ENCODE measurements around the gene AP1G1. TPM values are rescaled to one million over a fixed set of nuclear protein-coding genes. Genes with fewer than 3 reads are reported as not detected.
"Not testable (repeated sequence)": the region's sequence is repeated elsewhere in the genome, so short reads cannot be mapped to it uniquely, and the experiment has no call there.

The AP1G1 gene
- polyA plus RNA-seq, 1 donor (not counting 4 experiments of a cell fraction or from before 2014, with no cell fraction given), result 62.5 TPM

DNA sequence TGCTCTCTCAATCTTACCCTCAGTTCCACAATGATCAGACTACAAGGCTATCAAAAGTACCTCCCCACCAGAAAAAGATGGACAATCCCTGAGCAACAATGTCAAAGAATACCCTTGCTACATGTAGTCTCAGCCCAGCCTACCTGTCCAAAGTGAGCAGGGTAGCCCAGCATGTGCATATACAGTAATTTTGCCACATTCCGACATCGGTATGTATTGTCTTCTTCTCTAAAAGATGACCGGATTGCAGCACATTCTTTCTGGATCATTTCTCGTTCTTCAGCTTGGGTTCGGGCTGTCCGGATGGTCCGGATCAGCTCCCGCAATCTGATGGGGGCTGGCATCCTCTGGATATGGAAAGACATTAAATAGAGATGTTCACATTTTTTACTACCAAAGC lies 19.5 kb downstream of the AP1G1 start:
- Histone ChIP-seq H3K36me3 (ENCODE audit: control insufficient read depth in 2 of 2, extremely low read depth in 1 of 2, insufficient read depth in 2 of 2, low read length in 2 of 2) (peaks cover 11 to 15% of the 10 kb centered on the region in 2 experiments), H3K4me3 (ENCODE audit: control insufficient read depth in 2 of 3, extremely low read depth in 1 of 3, insufficient read depth in 2 of 3, low read depth in 1 of 3, low read length in 3 of 3) (no peak overlapping the region), H2AFZ (ENCODE audit: control insufficient read depth, low read length) (no peak overlapping the region), H3K9me1 (ENCODE audit: control insufficient read depth, extremely low read depth, insufficient read depth, low read length) (no peaks in the 10 kb centered on the region), H3K9ac (ENCODE audit: control insufficient read depth, extremely low read depth, insufficient read depth, low read length) (no peak overlapping the region), H3K4me2 (ENCODE audit: control insufficient read depth, extremely low read depth, insufficient read depth, low read depth, low read length) (no peak overlapping the region), H3K4me1 (ENCODE audit: control insufficient read depth, extremely low read depth, insufficient read depth, low read length) (no peaks in the 10 kb centered on the region), H3K9me3 (ENCODE audit: control insufficient read depth, low read depth, low read length) (no peaks in the 10 kb centered on the region), H3K79me2 (ENCODE audit: control insufficient read depth, insufficient read depth, low read length) (peaks cover 78% of the 10 kb centered on the region), H3K27me3 (ENCODE audit: control insufficient read depth, extremely low read depth, insufficient read depth, low read length) (no peaks in the 10 kb centered on the region), H3K27ac (ENCODE audit: control insufficient read depth, insufficient read depth, low read length) (no peak overlapping the region), H4K20me1 (ENCODE audit: control insufficient read depth, extremely low read depth, insufficient read depth, low read length) (peaks cover 2% of the 10 kb centered on the region)
- no peak for DNase-seq (ENCODE audit: low read depth, low spot score)
- FAIRE-seq, result no peak
- dilution Hi-C loops (cut with MboI; ENCODE audit: extremely low pct_ligation_motif_present, low sequenced_read_pairs), result no loop called here
- TF ChIP-seq EZH2 (IDR thresholded peaks at IDR 0.05; ENCODE audit: low read length) (no peak), CTCF (optimal IDR thresholded peaks at IDR 0.05 in 1 of 3, IDR thresholded peaks at IDR 0.05 in 1 of 3, conservative IDR thresholded peaks at IDR 0.05 in 1 of 3; ENCODE audit: extremely low read depth in 1 of 3, insufficient read depth in 2 of 3, low read length in 3 of 3) (no peak)

DNA sequence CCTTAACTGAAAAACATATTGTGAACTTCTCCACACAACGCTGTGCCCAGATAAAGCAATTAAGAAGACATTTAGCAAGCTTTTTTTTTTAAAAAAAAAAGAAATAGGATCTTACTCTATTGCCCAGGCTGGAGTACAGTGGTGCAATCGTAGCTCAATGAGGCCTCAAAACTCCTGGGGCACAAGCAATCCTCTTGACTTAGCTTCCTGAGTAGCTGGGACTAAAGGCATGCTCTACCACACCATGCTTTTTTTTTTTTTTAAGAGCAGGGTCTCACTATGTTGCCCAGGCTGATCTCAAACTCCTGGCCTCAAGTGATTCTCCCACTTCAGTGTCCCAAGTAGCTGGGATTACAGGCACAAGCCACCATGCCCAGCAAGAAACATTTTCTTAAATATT lies 20.1 kb downstream of the AP1G1 start:
- TF ChIP-seq CTCF (optimal IDR thresholded peaks at IDR 0.05 in 1 of 3, IDR thresholded peaks at IDR 0.05 in 1 of 3, conservative IDR thresholded peaks at IDR 0.05 in 1 of 3; ENCODE audit: extremely low read depth in 1 of 3, insufficient read depth in 2 of 3, low read length in 3 of 3) (no peak), EZH2 (IDR thresholded peaks at IDR 0.05; ENCODE audit: low read length) (no peak)
- FAIRE-seq, result no peak

DNA sequence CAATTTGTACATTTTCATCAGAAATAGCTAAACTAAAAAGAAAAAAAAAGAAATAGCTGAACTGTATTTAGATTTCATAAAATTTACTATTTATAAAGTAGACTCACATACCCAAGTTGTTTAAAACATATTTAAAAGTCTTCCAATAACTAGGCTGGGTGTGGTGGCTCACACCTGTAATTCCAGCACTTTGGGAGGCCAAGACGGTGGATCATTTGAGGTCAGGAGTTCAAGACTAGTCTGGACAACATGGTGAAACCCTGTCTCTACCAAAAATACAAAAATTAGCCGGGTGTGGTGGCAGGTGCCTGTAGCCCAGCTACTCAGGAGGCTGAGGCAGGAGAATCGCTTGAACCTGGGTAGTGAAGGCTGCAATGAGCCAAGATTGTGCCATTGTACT lies 23.5 kb downstream of the AP1G1 start:
- H3K27ac ChIP-seq (ENCODE audit: control insufficient read depth, insufficient read depth, low read length); H4K20me1 ChIP-seq (ENCODE audit: control insufficient read depth, extremely low read depth, insufficient read depth, low read length); DNase-seq (ENCODE audit: low read depth, low spot score); H3K4me3 ChIP-seq (ENCODE audit: control insufficient read depth in 2 of 3, extremely low read depth in 1 of 3, insufficient read depth in 2 of 3, low read depth in 1 of 3, low read length in 3 of 3); H3K9me1 ChIP-seq (ENCODE audit: control insufficient read depth, extremely low read depth, insufficient read depth, low read length); H3K27me3 ChIP-seq (ENCODE audit: control insufficient read depth, extremely low read depth, insufficient read depth, low read length); dilution Hi-C loops (cut with MboI; ENCODE audit: extremely low pct_ligation_motif_present, low sequenced_read_pairs); H3K9ac ChIP-seq (ENCODE audit: control insufficient read depth, extremely low read depth, insufficient read depth, low read length); FAIRE-seq; H3K9me3 ChIP-seq (ENCODE audit: control insufficient read depth, low read depth, low read length); H2AFZ ChIP-seq (ENCODE audit: control insufficient read depth, low read length); H3K4me1 ChIP-seq (ENCODE audit: control insufficient read depth, extremely low read depth, insufficient read depth, low read length); H3K4me2 ChIP-seq (ENCODE audit: control insufficient read depth, extremely low read depth, insufficient read depth, low read depth, low read length): not testable (repeated sequence)
- Histone ChIP-seq H3K79me2 (ENCODE audit: control insufficient read depth, insufficient read depth, low read length) (peaks cover 72% of the 10 kb centered on the region), H3K36me3 (ENCODE audit: control insufficient read depth in 2 of 2, extremely low read depth in 1 of 2, insufficient read depth in 2 of 2, low read length in 2 of 2) (peaks cover 9 to 12% of the 10 kb centered on the region in 2 experiments)

More for the DNA sequence above, 20.1 kb downstream of the AP1G1 start:
- H3K9ac ChIP-seq (ENCODE audit: control insufficient read depth, extremely low read depth, insufficient read depth, low read length), result no peak overlapping the region
- H3K9me1 ChIP-seq (ENCODE audit: control insufficient read depth, extremely low read depth, insufficient read depth, low read length), result no peaks in the 10 kb centered on the region
- no peaks in the 10 kb centered on the region for H3K27me3 ChIP-seq (ENCODE audit: control insufficient read depth, extremely low read depth, insufficient read depth, low read length)
- H3K4me1 ChIP-seq (ENCODE audit: control insufficient read depth, extremely low read depth, insufficient read depth, low read length), result no peaks in the 10 kb centered on the region
- H2AFZ ChIP-seq (ENCODE audit: control insufficient read depth, low read length), result no peak overlapping the region
- no peaks in the 10 kb centered on the region for H3K9me3 ChIP-seq (ENCODE audit: control insufficient read depth, low read depth, low read length)
- H3K4me2 ChIP-seq (ENCODE audit: control insufficient read depth, extremely low read depth, insufficient read depth, low read depth, low read length), result no peak overlapping the region
- dilution Hi-C loops (cut with MboI; ENCODE audit: extremely low pct_ligation_motif_present, low sequenced_read_pairs), result no loop called here
- H3K27ac ChIP-seq (ENCODE audit: control insufficient read depth, insufficient read depth, low read length), result no peak overlapping the region
- H3K79me2 ChIP-seq (ENCODE audit: control insufficient read depth, insufficient read depth, low read length), result peaks cover 77% of the 10 kb centered on the region
- peaks cover 11 to 15% of the 10 kb centered on the region in 2 experiments for H3K36me3 ChIP-seq (ENCODE audit: control insufficient read depth in 2 of 2, extremely low read depth in 1 of 2, insufficient read depth in 2 of 2, low read length in 2 of 2)
- H3K4me3 ChIP-seq (ENCODE audit: control insufficient read depth in 2 of 3, extremely low read depth in 1 of 3, insufficient read depth in 2 of 3, low read depth in 1 of 3, low read length in 3 of 3), result no peak overlapping the region
- no peak for DNase-seq (ENCODE audit: low read depth, low spot score)
- H4K20me1 ChIP-seq (ENCODE audit: control insufficient read depth, extremely low read depth, insufficient read depth, low read length), result peaks cover 2% of the 10 kb centered on the region

Data from keratinocyte (primary cell).